SW480 (cell line): ENCODE results near the gene CLCF1.

ENCODE experiments used
- DNase-seq: peaks from one replicate; pipeline ENCODE4 v3.0.0-alpha.2; 2016; ENCODE audit warnings: low spot score

Gene CLCF1

GRCh38 chr11:67372993-67373647 lies at the start of gene CLCF1:
CLCF1 (minus strand) TSS chr11:67373598; CDS start chr11:67373539, 59 bp downstream.
- peak; percentile 56 for DNase-seq

GRCh38 chr11:67422891-67423290 lies 49.5 kb upstream of the CLCF1 start:
- DNase-seq, result peak; percentile 66

- no peak for DNase-seq
Observed at GRCh38 chr11:67421430-67422031, 48.1 kb upstream of the CLCF1 start.

DNA sequence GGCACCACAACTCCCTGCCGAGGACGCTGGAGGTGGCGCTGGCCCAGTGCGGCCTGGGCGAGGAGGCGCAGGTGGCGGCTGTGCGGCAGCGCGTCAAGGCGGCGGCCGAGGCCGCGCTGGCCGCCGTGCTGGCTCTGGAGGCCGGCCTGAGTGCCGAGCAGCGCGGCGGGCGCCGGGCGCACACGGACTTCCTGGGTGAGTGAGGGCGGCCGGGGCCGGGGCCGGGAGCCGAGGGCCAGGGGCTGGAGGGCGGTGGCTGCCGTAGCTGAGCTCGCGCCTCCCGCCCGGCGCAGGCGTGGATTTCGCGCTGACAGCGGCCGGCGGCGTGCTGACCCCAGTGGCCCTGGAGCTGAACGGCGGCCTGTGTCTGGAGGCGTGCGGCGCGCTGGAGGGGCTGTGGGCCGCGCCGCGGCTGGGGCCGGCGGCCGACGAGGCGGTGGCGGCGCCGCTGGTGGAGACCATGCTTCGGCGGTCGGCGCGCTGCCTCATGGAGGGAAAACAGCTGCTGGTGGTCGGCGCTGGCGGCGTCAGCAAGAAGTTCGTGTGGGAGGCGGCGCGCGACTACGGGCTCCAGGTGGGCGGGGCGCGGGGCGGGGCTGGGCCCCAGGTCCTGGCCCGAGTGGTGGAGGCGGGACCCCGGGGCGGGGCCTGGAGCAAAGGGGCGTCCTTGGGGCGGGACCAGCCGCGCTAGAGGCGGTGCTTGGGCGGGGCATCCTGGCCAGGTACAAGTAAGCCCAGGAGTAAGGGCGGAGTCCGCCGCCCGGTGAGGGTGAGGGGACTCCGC lies 47.4 kb upstream of the CLCF1 start:
- DNase-seq, result peak; percentile 91

DNA sequence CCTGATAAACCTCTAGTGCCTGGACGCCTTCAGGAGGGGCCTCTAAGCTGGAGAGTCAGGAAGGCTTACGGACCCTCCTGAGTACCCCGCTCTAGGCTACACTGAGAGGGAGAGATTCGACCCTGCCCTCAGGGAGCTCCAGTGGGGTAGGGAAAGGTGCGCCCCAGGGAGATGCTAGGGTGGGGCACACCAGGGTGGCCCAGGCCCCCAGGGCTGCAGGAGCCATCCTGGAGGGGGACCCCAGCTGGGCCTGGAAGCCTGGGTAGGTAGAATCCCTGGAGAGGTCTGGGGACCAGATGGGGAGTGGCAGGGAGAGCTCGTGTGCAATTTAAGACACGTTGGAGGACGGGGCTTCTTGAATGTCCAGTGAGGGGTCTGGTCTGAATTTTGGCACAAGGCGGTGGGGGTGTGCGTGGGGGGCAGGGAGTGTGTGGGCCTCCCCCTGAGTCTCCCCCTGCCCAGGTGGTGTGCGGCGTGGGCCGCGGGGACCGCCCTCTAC lies 46.8 kb upstream of the CLCF1 start:
- no peak for DNase-seq

- no peak for DNase-seq
Observed at GRCh38 chr11:67419325-67420049, 46.1 kb upstream of the CLCF1 start.

- DNase-seq, result no peak
Observed at GRCh38 chr11:67418476-67419281, 45.3 kb upstream of the CLCF1 start.

- DNase-seq, result no peak
Observed at GRCh38 chr11:67417425-67417824, 44.0 kb upstream of the CLCF1 start.

DNA sequence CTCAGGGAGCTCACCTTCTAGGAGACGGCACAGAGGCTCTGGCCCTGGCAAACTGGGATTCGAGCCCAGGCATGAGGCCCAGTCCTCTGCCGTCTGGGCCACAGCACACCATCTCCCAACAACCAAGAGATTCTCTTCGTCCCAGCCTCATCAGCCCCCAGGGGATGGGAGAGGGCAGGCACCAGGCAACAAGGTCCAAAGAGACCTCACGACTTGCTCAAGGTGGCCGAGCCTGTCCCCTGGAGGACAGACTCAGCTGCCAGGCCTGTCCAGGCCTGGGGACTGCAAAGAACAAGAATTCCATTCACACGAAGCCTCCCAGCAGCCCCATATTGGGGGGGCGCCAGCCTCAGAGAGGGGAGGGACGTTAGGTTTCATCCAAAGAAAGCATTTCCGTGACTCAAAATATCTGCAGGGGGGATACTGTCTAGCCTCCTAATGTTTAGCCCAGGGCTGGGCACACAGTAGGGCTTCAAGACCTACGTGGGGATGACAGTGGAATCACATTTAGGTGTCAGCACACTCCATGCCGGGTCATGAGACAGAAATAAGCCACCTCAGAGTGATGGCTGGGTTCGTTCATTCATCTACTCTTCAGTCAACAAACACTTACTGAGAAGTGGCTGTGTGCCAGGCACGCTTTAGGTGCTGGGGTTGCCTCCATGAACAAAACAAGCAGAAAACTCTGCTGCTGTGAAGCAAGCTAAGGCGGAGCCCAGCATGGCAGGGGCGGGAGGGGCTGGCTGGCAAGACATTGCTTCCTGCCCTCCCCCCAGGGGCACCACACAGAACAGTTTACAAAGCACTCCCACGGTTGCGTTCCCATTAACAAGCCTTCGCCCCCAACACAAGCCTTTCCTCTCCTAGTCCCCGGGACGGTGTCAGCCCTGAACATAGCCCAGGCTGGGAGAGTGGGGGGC lies 43.3 kb upstream of the CLCF1 start:
- DNase-seq, result no peak

DNA sequence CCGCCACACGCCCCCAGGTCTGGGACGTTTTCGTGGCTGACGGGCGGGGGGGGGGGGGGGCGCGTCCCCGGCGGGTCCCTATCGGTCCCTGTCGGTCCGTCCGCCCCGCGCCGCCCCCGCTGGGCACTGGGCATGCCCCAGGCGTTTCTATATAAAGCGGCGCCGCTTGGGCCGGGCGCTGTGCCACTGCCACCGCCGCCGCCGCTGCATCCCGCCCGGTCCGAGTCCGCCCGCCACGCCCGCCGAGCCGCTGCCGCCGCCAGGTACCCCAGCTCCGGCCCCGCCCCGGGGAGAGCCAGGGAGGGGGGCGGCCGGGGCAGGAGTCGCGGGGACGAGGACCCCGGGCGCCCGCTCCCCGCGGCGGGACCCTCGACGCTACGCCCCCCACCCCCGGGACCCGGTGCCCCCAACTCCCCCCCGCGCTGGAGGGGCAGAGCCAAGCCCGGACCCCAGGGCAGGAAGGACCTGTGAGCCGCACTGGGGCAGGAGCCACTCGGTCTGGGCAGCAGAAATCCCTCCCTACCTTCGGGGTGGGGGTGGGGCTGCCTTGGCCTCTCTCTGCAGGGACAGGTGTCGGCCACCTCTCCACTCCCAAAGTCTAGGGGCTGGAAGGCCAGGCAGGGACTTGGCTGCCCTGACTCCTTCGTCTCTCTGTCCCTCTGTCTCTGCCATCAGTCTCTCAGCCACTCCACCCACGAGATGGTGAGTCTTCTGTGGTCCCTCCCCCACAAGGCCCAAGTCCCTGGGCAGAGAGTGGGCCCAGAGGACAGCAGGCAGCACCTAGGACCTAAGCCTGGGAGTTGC lies 42.3 kb upstream of the CLCF1 start, which contains the start of gene CARNS1:
CARNS1 (plus strand) TSS at position 178 of the 804 bp plus-strand sequence; CDS start at position 700, 522 bp downstream.
- no peak for DNase-seq

- no peak for DNase-seq
Observed at GRCh38 chr11:67413266-67413849, 40.0 kb upstream of the CLCF1 start.

- no peak for DNase-seq
Observed at GRCh38 chr11:67412495-67413179, 39.2 kb upstream of the CLCF1 start.

DNA sequence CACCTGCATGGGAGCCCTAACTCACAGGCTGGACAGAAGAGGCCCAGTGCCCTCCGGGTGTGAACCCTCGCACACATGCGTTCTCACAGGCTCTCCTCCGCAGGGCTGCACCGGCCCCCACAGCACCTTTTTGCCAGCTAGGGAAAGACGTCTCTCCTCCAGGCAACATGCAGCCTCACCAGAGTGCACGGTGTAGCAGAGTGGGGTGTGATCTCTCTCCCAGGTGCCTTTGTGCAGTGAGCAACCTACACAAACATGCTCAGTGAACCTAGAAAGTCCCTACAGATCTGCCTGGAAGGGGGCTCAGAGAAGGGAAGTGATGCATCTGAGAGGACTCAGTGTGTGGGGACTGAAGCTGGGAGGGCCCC lies 38.4 kb upstream of the CLCF1 start:
- DNase-seq, result no peak

DNA sequence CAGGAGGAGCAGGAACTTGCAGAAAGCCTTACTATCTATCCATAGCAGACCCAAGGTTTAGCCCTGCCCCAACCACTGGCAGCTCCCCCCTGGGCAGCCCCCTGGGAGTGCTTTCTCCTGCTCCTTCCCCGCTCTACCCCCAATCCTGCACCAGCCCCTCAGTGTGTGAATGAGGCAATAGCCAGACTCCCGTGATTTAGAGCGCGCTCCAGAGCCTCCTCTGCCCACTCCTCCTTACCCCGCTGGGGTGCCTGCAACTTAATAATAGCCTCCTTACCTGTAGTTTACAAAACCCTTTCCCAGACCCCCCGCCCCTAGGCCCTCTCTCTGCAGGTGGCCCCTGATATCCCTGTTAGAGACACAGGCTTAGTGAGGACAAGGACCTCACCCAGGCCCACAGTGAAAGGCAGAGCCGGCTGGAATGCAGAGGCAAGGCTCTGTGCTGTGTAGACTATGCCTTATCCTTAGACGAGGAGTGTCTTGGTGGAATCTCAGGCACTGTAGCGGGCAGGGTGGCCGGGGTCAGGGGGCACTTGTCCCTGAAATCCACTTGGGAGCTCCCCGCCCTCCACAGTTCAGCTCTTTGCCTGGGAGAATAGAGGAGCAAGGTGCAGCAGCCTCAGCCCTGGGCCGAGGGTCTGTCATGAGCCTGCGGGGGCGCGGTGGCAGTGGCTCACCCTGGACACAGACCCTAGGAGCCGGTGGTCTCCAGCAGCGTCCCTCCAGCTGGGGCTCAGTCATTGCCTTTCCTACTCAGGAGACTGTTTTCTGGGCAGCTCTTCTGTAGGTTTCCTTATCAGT lies 37.8 kb upstream of the CLCF1 start:
- DNase-seq, result no peak

- DNase-seq, result no peak
Observed at GRCh38 chr11:67410369-67410831, 37.0 kb upstream of the CLCF1 start.

GRCh38 chr11:67409781-67410368 lies 36.5 kb upstream of the CLCF1 start:
- peak; percentile 41 for DNase-seq

GRCh38 chr11:67409261-67409666 lies 35.9 kb upstream of the CLCF1 start:
- DNase-seq, result no peak
